Stomach (tissue), 9 donors: ENCODE results near the gene SKA3. TPM values are rescaled to one million over a fixed set of nuclear protein-coding genes. Genes with fewer than 3 reads are reported as not detected.
"Not testable (repeated sequence)": the region's sequence is repeated elsewhere in the genome, so short reads cannot be mapped to it uniquely, and the experiment has no call there.

ENCODE experiments used
- DNase-seq, 2 donors: peaks; one replicate each; pipeline versions ENCODE4 v3.0.0 to v3.0.0-alpha.2; 2013 to 2019
- H3K27ac ChIP-seq, 5 donors: fragments of 200-600 bp in 4 of 5; sonication (generic) in 4 of 5; one replicate each; pipeline ENCODE4 v1.5.1; 2013 to 2019; ENCODE audit warnings: mild to moderate bottlenecking in 1 of 5, moderate library complexity in 1 of 5
- H3K27me3 ChIP-seq, 3 donors: fragments of 200-600 bp; sonication (generic); one replicate each; pipeline ENCODE4 v1.5.1; 2017 to 2019; ENCODE audit warnings: mixed run types in 1 of 3
- H3K36me3 ChIP-seq, 4 donors: fragments of 200-600 bp; sonication (generic); 1 replicate in 3 of 4; 2 replicates in 1 of 4; pipeline ENCODE4 v1.5.1; 2016 to 2019
- H3K4me1 ChIP-seq, 4 donors: fragments of 200-600 bp; sonication (generic); one replicate each; pipeline ENCODE4 v1.5.1; 2016 to 2019
- H3K4me3 ChIP-seq, 4 donors: fragments of 200-600 bp; sonication (generic) in 3 of 4; one replicate each; pipeline ENCODE4 v1.5.1; 2016 to 2019; ENCODE audit warnings: mild to moderate bottlenecking in 1 of 4
- H3K9me3 ChIP-seq, 4 donors: fragments of 200-600 bp; sonication (generic); one replicate each; pipeline ENCODE4 v1.5.1; 2016 to 2019
- EP300 ChIP-seq: sonication (generic); formaldehyde crosslinking; IDR thresholded peaks from one replicate; pipeline ENCODE4 v1.6.1; 2017; ENCODE audit warnings: antibody characterized with exemption
- POLR2A ChIP-seq, 4 donors: fragments of 450-650 bp; IDR thresholded peaks; one replicate each; pipeline ENCODE4 v1.6.1; 2016; ENCODE audit warnings: antibody characterized with exemption in 4 of 4, control low read depth in 2 of 4, mild to moderate bottlenecking in 1 of 4, moderate library complexity in 1 of 4
- POLR2AphosphoS5 ChIP-seq, 3 donors: sonication (generic); formaldehyde crosslinking; IDR thresholded peaks; one replicate each; pipeline ENCODE4 v1.6.1; 2016; ENCODE audit warnings: antibody characterized with exemption in 3 of 3
- WGBS, 5 donors: extraction: QIAGEN DNeasy Blood & Tissue Kit in 3 of 5; methylation state at CpG; one replicate each; pipeline versions ENCODE4 v1.1.5 to v1.1.7; 2013 to 2018; 5-methylcytosine and 5-hydroxymethylcytosine counted together
- intact Hi-C: fragments of 100-400 bp; cut with DNase I; formaldehyde crosslinking; loops from one replicate; pipeline ENCODE4 v1.15.1; 2023; ENCODE audit warnings: low total_unique reads
- polyA plus RNA-seq, 3 donors: library from polyadenylated mRNA; stranded (reverse); fragments of 200-250 nt; gene quantifications; one replicate each; pipeline ENCODE4 v1.2.3, GENCODE V29; 2013
- total RNA-seq, 5 donors: library from RNA; depleted of rRNA; stranded (reverse); fragments of >200 nt; gene quantifications; one replicate each; pipeline versions ENCODE4 v1.1.0 to v1.2.3, GENCODE V29; 2014 to 2016
- TF ChIP-seq, protein P1 (sequence below), 7 experiments: fragments of 450-650 bp in 4 of 7; fragments of 200-600 bp in 3 of 7; sonication (generic) in 3 of 7; IDR thresholded peaks; one replicate each; pipeline ENCODE4 v1.5.1; 2016 to 2019; ENCODE audit warnings: antibody characterized with exemption in 7 of 7, control low read depth in 2 of 7, mild to moderate bottlenecking in 1 of 7
- donor health status: healthy with polysubstance abuse.
- donor health status: Bipolar disorder and iron deficiency.
- donor health status: healthy.

The SKA3 gene
- total and polyA plus RNA-seq, 8 donors: 0.76 to 3.1 (median 2.6) TPM; not detected in 1

- H3K36me3 ChIP-seq: peaks cover 0 to 17% (median 12%) of the 10 kb centered on the region in 4 donors
- intact Hi-C loops: no loop called here
- peaks cover 0 to 5% (median 0%) of the 10 kb centered on the region in 4 donors for H3K9me3 ChIP-seq
- H3K4me3 ChIP-seq: no peak overlapping the region
- peak in 1 of 2 donors; percentile 15 for DNase-seq
- peaks cover 25 to 37% (median 34%) of the 10 kb centered on the region in 4 donors for H3K4me1 ChIP-seq
- no peaks in the 10 kb centered on the region for H3K27me3 ChIP-seq
- H3K27ac ChIP-seq: no peak overlapping the region
- TF ChIP-seq, protein P1, sequence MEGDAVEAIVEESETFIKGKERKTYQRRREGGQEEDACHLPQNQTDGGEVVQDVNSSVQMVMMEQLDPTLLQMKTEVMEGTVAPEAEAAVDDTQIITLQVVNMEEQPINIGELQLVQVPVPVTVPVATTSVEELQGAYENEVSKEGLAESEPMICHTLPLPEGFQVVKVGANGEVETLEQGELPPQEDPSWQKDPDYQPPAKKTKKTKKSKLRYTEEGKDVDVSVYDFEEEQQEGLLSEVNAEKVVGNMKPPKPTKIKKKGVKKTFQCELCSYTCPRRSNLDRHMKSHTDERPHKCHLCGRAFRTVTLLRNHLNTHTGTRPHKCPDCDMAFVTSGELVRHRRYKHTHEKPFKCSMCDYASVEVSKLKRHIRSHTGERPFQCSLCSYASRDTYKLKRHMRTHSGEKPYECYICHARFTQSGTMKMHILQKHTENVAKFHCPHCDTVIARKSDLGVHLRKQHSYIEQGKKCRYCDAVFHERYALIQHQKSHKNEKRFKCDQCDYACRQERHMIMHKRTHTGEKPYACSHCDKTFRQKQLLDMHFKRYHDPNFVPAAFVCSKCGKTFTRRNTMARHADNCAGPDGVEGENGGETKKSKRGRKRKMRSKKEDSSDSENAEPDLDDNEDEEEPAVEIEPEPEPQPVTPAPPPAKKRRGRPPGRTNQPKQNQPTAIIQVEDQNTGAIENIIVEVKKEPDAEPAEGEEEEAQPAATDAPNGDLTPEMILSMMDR (IDR thresholded peaks at IDR 0.05): no peak
- WGBS, 5 donors: 36 to 75% (median 38%) methylated on average over 1 of the region's 1 CpG
Observed at GRCh38 chr13:21138561-21138960, 37.8 kb downstream of the SKA3 start.

- 82 to 88% (median 86%) methylated on average over 5 of the region's 5 CpGs for WGBS, 5 donors
- intact Hi-C loops: no loop called here
- no peak overlapping the region for H3K4me3 ChIP-seq
- DNase-seq: no peak
- TF ChIP-seq, protein P1 (IDR thresholded peaks at IDR 0.05): no peak
- TF ChIP-seq POLR2AphosphoS5 (IDR thresholded peaks at IDR 0.05) (no peak), POLR2A (IDR thresholded peaks at IDR 0.05) (no peak), EP300 (no peak)
- peaks cover 18 to 28% (median 25%) of the 10 kb centered on the region in 4 donors for H3K4me1 ChIP-seq
- H3K36me3 ChIP-seq: peaks cover 0 to 9% (median 5%) of the 10 kb centered on the region in 4 donors
- H3K9me3 ChIP-seq: peaks cover 0 to 5% (median 0%) of the 10 kb centered on the region in 4 donors
- H3K27ac ChIP-seq: no peak overlapping the region
- no peaks in the 10 kb centered on the region for H3K27me3 ChIP-seq
Observed at GRCh38 chr13:21137696-21138095, 38.7 kb downstream of the SKA3 start.

GRCh38 chr13:21135833-21136232, 40.5 kb downstream of the SKA3 start:
- H3K4me1 ChIP-seq: peaks cover 0 to 11% (median 8%) of the 10 kb centered on the region in 4 donors
- H3K4me3 ChIP-seq, H3K9me3 ChIP-seq, H3K27ac ChIP-seq, H3K36me3 ChIP-seq, intact Hi-C loops, DNase-seq, H3K27me3 ChIP-seq: not testable (repeated sequence)
- 51 to 88% (median 78%) methylated on average over 6 of the region's 6 CpGs for WGBS, 5 donors

GRCh38 chr13:21134475-21134874, 41.9 kb downstream of the SKA3 start:
- H3K27ac ChIP-seq: no peak overlapping the region
- DNase-seq: no peak
- peaks cover 0 to 5% (median 0%) of the 10 kb centered on the region in 4 donors for H3K9me3 ChIP-seq
- H3K4me3 ChIP-seq: no peak overlapping the region
- peaks cover 0 to 9% (median 5%) of the 10 kb centered on the region in 4 donors for H3K4me1 ChIP-seq
- TF ChIP-seq POLR2AphosphoS5 (IDR thresholded peaks at IDR 0.05): no peak
- no peak for TF ChIP-seq POLR2A (IDR thresholded peaks at IDR 0.05)
- TF ChIP-seq EP300: no peak
- TF ChIP-seq, protein P1 (IDR thresholded peaks at IDR 0.05): no peak
- H3K36me3 ChIP-seq: no peaks in the 10 kb centered on the region
- WGBS, 5 donors: 67 to 78% (median 73%) methylated on average over 5 of the region's 5 CpGs
- intact Hi-C loops: no loop called here
- no peaks in the 10 kb centered on the region for H3K27me3 ChIP-seq

- H3K27ac ChIP-seq: no peak overlapping the region
- 58 to 84% (median 74%) methylated on average over 3 of the region's 3 CpGs for WGBS, 5 donors
- no peaks in the 10 kb centered on the region for H3K27me3 ChIP-seq
- H3K4me3 ChIP-seq: no peak overlapping the region
- TF ChIP-seq EP300: no peak
- TF ChIP-seq POLR2A (IDR thresholded peaks at IDR 0.05): no peak
- TF ChIP-seq, protein P1 (IDR thresholded peaks at IDR 0.05): no peak
- TF ChIP-seq POLR2AphosphoS5 (IDR thresholded peaks at IDR 0.05): no peak
- intact Hi-C loops: no loop called here
- no peaks in the 10 kb centered on the region for H3K36me3 ChIP-seq
- peaks cover 0 to 5% (median 0%) of the 10 kb centered on the region in 4 donors for H3K9me3 ChIP-seq
- no peaks in the 10 kb centered on the region for H3K4me1 ChIP-seq
- no peak for DNase-seq
Observed at GRCh38 chr13:21133077-21133476, 43.3 kb downstream of the SKA3 start.
